Stimulated activated memory B cell treated with anti-CD40 and anti-IgM and Interleukin-4, amounts not matched to agents 10 μg/mL and 1 μg/mL and 100 μg/mL, for 72 hours (primary cell): ENCODE measurements around the gene AMBRA1.

Source experiments
- ATAC-seq: fragments of 150-1000 bp; cut with Tn5 transposase; 2 replicates; pipeline ENCODE4 v1.10.0; 2021
- H3K27ac Mint-ChIP-seq: one replicate; pipeline ENCODE4 v1.8.0; 2022; ENCODE audit warnings: mild to moderate bottlenecking, mixed read lengths
- H3K27me3 Mint-ChIP-seq: one replicate; pipeline ENCODE4 v1.8.0; 2022; ENCODE audit warnings: mixed read lengths
- H3K36me3 Mint-ChIP-seq: one replicate; pipeline ENCODE4 v1.8.0; 2022; ENCODE audit warnings: mixed read lengths
- H3K4me1 Mint-ChIP-seq: one replicate; pipeline ENCODE4 v1.8.0; 2022; ENCODE audit warnings: mixed read lengths
- H3K4me3 Mint-ChIP-seq: one replicate; pipeline ENCODE4 v1.8.0; 2022; ENCODE audit warnings: mild to moderate bottlenecking, moderate library complexity, mixed read lengths
- H3K9me3 Mint-ChIP-seq: one replicate; pipeline ENCODE4 v1.8.0; 2022; ENCODE audit warnings: mixed read lengths

Gene AMBRA1

DNA sequence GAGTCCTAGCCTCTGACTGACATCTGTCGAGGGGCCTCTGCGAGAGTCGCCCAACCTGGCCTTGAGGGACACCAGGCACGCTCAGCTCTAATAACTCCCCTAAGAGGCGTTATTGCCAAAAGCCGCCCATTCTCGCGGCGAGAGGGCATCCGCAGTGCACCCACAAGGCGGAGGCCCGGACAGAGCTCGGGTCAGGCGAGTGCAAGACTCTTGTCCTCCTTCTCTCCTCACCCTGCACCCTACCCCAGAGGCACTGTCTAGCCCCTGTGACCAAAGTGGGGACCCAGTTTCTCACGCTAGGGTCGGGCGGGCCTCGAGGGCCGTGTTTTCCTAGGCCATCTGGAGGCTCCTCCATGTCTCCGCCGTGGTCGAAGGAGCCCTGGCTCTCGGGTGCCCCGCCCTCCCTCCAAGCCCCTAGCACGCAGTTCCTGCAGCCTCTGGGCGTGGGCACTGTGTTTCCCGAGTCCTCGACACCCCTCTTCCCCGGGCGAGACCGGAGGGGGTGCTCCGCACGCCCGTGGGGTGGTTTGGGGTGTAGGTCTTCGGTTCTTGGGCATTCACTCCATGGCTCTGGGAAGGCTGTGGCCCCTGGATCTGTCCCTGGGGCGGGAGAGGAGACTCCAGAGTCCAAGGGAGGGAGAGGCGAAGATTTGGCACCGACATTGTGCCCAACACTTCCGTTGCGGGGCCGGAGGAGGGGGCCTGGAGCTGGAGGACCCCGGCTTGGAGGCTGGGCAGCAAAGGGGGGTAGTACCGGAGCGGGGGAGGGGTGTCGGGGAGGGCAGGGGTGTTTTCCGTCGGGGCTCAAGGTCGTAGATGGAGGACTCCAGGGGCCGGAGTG lies 203.3 kb downstream of the AMBRA1 start:
- H3K27ac Mint-ChIP-seq = no peak overlapping the region
- no peaks in the 10 kb centered on the region for H3K36me3 Mint-ChIP-seq
- H3K4me3 Mint-ChIP-seq = peak overlapping the region; percentile 53
- peaks cover 36% of the 10 kb centered on the region for H3K4me1 Mint-ChIP-seq
- ATAC-seq = no peak
- no peaks in the 10 kb centered on the region for H3K9me3 Mint-ChIP-seq
- peaks cover 70% of the 10 kb centered on the region for H3K27me3 Mint-ChIP-seq

- H3K4me3 Mint-ChIP-seq = peak overlapping the region; percentile 62
- no peak overlapping the region for H3K27ac Mint-ChIP-seq
- peak; percentile 68 for ATAC-seq
- H3K9me3 Mint-ChIP-seq = no peaks in the 10 kb centered on the region
- peaks cover 79% of the 10 kb centered on the region for H3K27me3 Mint-ChIP-seq
- H3K36me3 Mint-ChIP-seq = no peaks in the 10 kb centered on the region
- H3K4me1 Mint-ChIP-seq = peaks cover 36% of the 10 kb centered on the region
Measured at GRCh38 chr11:46389450-46390330, 204.1 kb downstream of the AMBRA1 start.

- peaks cover 87% of the 10 kb centered on the region for H3K27me3 Mint-ChIP-seq
- H3K27ac Mint-ChIP-seq = no peak overlapping the region
- H3K4me3 Mint-ChIP-seq = no peak overlapping the region
- no peaks in the 10 kb centered on the region for H3K36me3 Mint-ChIP-seq
- no peaks in the 10 kb centered on the region for H3K9me3 Mint-ChIP-seq
- H3K4me1 Mint-ChIP-seq = peaks cover 36% of the 10 kb centered on the region
- no peak for ATAC-seq
Measured at GRCh38 chr11:46388619-46389449, 205.0 kb downstream of the AMBRA1 start.

DNA sequence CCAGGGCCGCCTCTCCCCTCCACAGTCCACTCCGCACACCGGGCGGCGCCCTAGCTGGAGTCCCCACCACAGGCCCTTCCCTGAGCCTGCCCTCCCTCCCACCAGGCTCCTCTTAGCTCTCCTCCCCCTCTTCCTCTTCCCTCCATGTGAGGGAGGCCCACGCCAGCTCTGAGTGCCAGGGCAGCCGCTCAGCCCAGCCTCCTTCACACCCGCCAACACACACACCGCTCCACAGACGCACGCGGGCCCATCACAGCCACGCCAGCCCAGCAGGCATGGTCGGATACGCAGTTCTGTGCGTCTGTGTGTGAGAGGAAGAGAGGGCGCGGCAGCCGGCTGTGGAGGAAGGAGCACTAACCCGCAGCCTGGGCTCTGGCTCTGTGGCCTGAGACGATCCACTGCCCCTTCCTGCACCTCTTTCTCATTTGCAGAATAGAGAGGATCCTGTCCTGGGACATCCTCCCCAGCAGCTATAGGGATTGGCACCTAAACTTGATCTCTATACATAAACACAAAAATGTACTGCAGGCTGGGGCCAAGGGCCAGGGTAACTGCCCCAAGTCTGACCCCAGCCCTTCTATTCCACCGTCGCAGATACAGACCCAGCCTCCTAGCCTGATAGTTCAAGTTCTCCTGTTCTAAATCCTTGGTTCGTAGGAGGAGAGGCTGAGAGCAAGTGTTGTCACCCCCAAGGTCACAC lies 205.8 kb downstream of the AMBRA1 start:
- ATAC-seq = no peak
- H3K27ac Mint-ChIP-seq = no peak overlapping the region
- no peaks in the 10 kb centered on the region for H3K36me3 Mint-ChIP-seq

DNA sequence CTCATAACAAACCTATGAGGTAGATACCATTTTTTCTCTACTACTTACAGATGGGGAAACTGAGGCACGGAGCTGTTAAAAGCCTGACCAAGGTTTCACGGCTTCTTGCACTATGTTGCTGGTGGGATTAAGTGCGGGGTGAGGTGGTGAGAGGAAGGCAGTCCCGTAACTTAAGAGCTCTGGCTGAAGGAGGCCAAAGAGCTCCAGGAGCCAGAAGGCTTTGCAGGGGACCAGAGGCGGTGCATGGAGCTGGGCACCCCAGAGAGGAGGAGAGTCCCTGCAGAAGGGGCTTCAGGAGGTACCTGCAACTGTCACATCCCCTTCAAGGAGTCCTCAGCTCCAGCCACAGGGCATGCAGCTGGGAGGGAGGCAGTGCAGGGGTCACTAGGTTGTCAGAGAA lies 206.4 kb downstream of the AMBRA1 start:
- Mint-ChIP-seq H3K36me3 (no peaks in the 10 kb centered on the region), H3K4me3 (no peak overlapping the region), H3K4me1 (peaks cover 25% of the 10 kb centered on the region), H3K27me3 (peaks cover 90% of the 10 kb centered on the region), H3K27ac (no peak overlapping the region), H3K9me3 (no peaks in the 10 kb centered on the region)
- ATAC-seq = no peak

More for the DNA sequence above, 205.8 kb downstream of the AMBRA1 start:
- H3K4me3 Mint-ChIP-seq = no peak overlapping the region
- H3K27me3 Mint-ChIP-seq = peaks cover 90% of the 10 kb centered on the region
- H3K9me3 Mint-ChIP-seq = no peaks in the 10 kb centered on the region
- H3K4me1 Mint-ChIP-seq = peaks cover 31% of the 10 kb centered on the region

DNA sequence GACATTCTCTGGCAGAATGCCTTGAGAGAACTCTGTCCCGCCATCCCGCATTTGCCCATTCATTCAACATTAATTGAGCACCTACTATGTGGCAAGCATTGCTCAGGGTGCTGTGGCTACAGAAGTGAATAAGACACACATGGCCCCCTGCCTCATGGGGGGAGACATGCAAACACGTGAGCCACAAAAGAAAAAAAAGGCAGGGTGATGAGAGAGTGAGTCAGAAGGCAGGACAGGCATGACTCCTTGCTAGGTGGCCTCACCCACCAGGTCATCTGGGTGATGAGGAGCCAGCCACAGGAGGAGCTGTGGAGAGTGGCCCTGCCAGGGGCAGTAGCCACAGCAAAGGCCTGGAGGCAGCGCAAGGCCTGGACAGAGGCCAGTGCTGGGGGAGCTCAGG lies 207.1 kb downstream of the AMBRA1 start:
- Mint-ChIP-seq H3K36me3 (no peaks in the 10 kb centered on the region), H3K9me3 (no peaks in the 10 kb centered on the region), H3K27ac (no peak overlapping the region), H3K4me1 (peaks cover 31% of the 10 kb centered on the region), H3K27me3 (peaks cover 95% of the 10 kb centered on the region), H3K4me3 (no peak overlapping the region)
- no peak for ATAC-seq

DNA sequence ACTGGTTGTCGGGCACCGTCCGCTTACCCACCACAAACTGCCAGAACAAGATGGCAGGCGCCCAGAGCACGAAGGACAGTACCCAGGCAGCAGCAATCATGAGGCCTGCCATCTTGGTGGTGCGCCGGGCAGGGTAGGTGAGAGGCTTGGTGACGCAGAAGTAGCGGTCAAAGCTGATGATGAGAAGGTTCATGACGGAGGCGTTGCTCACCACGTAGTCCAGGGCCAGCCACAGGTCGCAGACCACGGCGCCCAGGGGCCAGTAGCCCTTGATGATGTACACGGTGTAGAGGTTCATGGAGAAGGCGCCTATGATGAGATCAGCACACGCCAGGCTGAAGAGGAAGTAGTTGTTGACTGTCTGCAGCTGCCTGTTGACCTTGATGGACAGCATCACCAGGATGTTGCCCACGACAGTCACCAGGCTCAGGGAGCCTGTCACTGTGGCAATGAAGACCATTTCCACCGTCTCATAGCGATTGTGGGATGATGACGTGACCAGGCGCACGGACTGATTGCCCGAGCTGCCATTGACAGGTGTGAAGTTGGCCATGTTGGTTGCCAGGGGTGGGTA lies 207.7 kb downstream of the AMBRA1 start:
- no peaks in the 10 kb centered on the region for H3K36me3 Mint-ChIP-seq
- no peaks in the 10 kb centered on the region for H3K9me3 Mint-ChIP-seq
- H3K27ac Mint-ChIP-seq = no peak overlapping the region
- no peak overlapping the region for H3K4me3 Mint-ChIP-seq
- H3K4me1 Mint-ChIP-seq = peaks cover 31% of the 10 kb centered on the region
- no peak for ATAC-seq
- peaks cover 95% of the 10 kb centered on the region for H3K27me3 Mint-ChIP-seq

GRCh38 chr11:46385169-46386004 lies 208.4 kb downstream of the AMBRA1 start:
- Mint-ChIP-seq H3K27ac (no peak overlapping the region), H3K4me1 (peaks cover 28% of the 10 kb centered on the region), H3K9me3 (no peaks in the 10 kb centered on the region), H3K27me3 (peaks cover 88% of the 10 kb centered on the region), H3K36me3 (no peaks in the 10 kb centered on the region), H3K4me3 (no peak overlapping the region)
- no peak for ATAC-seq

DNA sequence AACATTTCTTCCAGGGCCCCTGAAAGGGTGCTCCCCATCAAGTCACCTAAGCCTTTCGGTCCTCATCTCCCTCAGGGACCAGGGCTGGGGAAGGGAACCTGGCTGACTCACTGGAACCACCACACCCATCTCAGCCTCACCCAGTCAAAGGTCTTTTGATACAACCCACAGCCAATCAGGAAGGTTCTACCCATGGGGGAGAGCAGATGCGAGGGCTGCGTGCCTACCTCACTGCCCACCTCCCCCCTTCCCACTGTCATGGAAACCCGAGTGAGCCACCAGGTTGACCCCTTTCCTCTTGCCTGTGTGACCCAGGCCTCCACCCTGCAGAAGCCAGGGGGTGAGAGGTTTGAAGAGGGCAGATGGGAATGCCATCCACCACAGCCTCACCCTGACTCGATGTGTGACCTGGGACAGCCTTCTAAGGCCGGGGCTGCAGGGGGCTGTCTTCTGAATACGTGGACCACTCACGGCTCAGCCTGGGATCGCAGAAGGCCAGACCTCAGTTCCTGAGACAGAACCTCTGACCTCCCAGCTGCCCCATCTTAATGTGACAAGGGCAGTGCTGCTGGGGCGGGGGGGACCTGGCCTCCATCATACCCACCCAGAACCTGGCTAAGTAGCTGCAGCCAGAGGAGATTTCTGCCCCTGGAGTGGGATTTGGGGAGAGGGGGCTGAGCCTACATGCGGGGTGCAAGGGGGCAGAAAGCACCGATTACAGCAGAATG lies 209.7 kb downstream of the AMBRA1 start:
- H3K27me3 Mint-ChIP-seq = peaks cover 75% of the 10 kb centered on the region
- no peak overlapping the region for H3K27ac Mint-ChIP-seq
- no peaks in the 10 kb centered on the region for H3K9me3 Mint-ChIP-seq
- H3K4me1 Mint-ChIP-seq = peaks cover 27% of the 10 kb centered on the region
- no peaks in the 10 kb centered on the region for H3K36me3 Mint-ChIP-seq
- no peak for ATAC-seq
- H3K4me3 Mint-ChIP-seq = no peak overlapping the region

GRCh38 chr11:46383404-46383758 lies 210.4 kb downstream of the AMBRA1 start:
- ATAC-seq = no peak
- Mint-ChIP-seq H3K9me3 (no peaks in the 10 kb centered on the region), H3K27ac (no peak overlapping the region), H3K4me3 (no peak overlapping the region), H3K4me1 (peaks cover 26% of the 10 kb centered on the region), H3K27me3 (peaks cover 68% of the 10 kb centered on the region), H3K36me3 (no peaks in the 10 kb centered on the region)

DNA sequence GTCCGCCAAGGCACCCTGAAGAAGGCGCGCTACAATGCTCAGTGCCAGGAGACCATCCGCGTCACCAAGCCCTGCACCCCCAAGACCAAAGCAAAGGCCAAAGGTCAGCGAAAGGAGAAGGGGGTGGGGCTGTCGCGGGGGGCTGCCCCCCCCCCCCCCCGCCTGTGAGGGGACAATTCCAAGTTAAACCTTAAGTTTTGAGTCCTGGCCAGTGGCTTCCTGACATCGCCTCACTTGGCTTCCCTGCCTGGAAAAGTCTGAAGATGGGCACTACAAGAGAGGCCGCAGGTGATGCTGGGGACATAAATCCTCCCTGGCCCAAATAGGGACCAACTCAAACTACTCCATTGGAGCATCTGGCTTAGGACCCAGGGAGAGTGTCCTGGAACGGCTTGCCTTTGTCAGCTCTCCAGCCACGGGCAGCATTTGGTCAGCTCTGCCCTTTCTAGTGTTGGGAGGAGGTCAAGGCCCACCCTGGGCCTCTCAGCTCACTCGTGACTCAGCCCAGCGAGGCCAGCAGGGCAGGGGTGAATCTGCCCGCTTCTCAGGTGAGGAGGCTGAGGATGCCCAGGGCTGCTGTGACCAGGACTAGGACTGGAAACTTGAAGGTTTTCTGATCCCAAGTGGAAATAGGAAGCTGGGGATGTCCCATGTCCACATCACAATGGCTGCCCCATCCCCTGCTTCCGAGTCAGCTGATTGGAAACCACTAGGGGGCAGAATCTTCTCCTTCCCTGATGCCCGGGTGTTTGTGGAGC lies 211.0 kb downstream of the AMBRA1 start:
- Mint-ChIP-seq H3K27me3 (peaks cover 62% of the 10 kb centered on the region), H3K36me3 (peaks cover 3% of the 10 kb centered on the region), H3K27ac (no peak overlapping the region), H3K4me1 (peaks cover 21% of the 10 kb centered on the region), H3K9me3 (no peaks in the 10 kb centered on the region), H3K4me3 (no peak overlapping the region)
- no peak for ATAC-seq

- peaks cover 19% of the 10 kb centered on the region for H3K4me1 Mint-ChIP-seq
- no peak for ATAC-seq
- peaks cover 54% of the 10 kb centered on the region for H3K27me3 Mint-ChIP-seq
- H3K4me3 Mint-ChIP-seq = peak overlapping the region; percentile 74
- no peak overlapping the region for H3K27ac Mint-ChIP-seq
- H3K36me3 Mint-ChIP-seq = peaks cover 11% of the 10 kb centered on the region
- H3K9me3 Mint-ChIP-seq = no peaks in the 10 kb centered on the region
Measured at GRCh38 chr11:46381819-46382645, 211.8 kb downstream of the AMBRA1 start.
